Activated naive CD4-positive, alpha-beta T cell treated with anti-CD3 and anti-CD28 coated beads, Interleukin-2, amount 50 U/mL, for 16 hours (primary cell): ENCODE results near the gene NFATC1.

Experiments used
- DNase-seq: peaks from one replicate; pipeline ENCODE4 v3.0.0-alpha.2; 2020

Gene NFATC1

DNA sequence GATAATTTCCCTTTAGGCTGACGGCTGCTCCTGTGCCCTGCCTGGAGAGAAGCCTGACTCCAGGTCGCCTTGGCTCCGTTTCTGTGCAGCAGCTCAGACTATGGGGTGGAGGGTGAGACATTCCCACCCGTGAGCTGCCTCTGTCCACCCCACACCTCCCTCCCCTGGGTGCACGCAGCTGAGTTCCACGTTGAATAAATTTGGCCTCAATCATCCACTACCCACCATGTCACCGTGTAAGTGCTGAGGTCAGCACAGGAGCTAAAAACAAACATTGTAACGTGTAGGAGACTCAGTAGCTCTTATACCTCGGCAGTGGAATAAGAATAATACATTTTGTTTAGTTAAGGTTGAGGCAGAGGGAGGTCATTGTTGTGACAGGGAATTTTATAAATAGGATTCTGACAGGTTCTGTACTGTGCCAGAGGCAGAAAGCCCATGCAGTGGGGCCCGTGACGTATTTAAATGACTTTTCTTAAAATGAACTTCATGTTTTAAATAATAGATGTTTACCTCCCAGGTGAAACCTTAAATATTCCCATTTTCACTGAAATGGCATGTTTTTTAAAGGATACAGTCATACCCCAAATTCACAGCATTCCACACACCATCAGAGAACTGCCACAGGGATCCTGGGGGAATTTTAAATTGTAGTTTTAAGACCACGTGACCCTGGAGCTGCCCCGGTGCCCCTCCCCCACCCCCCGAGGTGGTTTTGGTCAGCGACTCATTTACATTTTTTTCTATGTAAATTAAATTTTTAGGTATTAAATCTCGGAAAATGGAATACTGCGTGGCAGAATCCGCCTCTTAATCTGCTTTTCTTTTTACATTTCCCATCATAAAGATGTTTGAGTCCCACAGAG is 50.2 kb downstream of the NFATC1 start:
- no peak for DNase-seq

- DNase-seq = no peak
These were observed 51.2 kb downstream of the NFATC1 start for GRCh38 chr18:79446931-79447330.

DNA sequence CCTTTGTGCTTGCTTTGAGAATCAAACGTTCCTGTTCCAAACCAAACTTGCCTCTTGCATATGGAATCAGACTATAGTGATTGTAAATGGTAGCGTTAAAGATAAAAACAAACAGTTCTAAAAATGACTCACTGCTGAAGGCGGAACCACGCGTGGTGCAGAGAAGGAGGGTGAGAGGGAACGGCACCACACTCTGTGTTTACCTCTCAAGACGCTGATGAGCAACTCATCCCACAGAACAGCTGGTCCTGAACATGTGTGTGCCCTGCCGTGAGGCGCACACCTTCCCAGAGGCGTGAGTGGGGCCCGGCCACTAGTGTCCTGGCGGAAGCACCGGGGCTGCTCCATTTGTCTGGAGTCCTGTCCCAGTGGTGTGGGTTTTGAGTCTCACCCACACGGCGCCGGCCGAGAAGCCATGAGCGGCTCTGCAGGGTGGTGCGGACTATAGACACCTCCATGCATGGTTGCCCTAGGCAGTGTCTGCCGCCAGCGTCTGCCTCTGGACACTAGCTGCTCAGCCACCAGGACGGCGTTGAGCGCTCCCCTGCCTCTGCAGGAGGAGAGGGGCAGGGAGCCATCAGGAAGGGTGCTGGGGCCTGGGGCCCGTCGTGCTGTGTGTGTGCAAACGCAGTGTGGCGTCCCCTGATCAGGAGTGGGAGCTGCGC is 52.1 kb downstream of the NFATC1 start:
- DNase-seq = no peak

GRCh38 chr18:79448621-79449020 is 52.9 kb downstream of the NFATC1 start:
- DNase-seq = no peak

GRCh38 chr18:79449551-79450288 is 54.0 kb downstream of the NFATC1 start:
- no peak for DNase-seq

DNA sequence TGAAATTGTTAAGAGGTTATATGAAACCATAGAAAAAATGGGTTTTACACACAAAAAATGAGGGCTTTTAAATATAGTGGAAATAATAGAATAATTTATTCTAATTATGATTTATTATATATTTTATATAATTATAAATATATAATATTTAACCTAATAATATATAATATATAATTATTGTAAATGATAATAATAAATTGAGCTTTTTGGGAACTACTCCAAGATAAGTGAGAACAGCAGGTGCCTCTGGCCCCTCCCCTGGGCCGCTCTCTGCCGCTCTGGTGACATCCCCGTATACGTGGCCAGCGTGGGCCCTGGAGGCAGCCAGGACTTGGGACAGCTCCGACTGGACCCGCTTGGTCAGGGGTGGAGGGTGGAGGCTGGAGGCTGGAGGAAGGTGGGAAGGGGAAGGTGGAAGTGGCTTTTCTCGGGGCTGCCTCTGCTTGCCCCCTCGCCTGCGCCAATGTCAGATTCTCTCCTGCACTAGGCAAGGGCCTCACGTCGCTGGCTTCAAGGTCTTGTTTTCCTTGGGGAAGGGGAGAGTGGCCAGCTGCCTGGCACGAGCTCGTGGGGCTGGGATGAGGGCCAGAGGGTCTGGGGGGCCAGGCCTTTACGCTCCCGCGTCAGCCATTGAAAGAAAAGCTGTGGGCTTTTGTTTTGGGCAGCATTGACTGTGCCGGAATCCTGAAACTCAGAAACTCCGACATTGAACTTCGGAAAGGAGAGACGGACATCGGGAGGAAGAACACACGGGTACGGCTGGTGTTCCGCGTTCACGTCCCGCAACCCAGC is 54.8 kb downstream of the NFATC1 start:
- no peak for DNase-seq

GRCh38 chr18:79451237-79452125 is 55.8 kb downstream of the NFATC1 start:
- no peak for DNase-seq

GRCh38 chr18:79452190-79452990 is 56.7 kb downstream of the NFATC1 start:
- no peak for DNase-seq

- DNase-seq = no peak
These were observed 57.4 kb downstream of the NFATC1 start for GRCh38 chr18:79452991-79453645.

DNA sequence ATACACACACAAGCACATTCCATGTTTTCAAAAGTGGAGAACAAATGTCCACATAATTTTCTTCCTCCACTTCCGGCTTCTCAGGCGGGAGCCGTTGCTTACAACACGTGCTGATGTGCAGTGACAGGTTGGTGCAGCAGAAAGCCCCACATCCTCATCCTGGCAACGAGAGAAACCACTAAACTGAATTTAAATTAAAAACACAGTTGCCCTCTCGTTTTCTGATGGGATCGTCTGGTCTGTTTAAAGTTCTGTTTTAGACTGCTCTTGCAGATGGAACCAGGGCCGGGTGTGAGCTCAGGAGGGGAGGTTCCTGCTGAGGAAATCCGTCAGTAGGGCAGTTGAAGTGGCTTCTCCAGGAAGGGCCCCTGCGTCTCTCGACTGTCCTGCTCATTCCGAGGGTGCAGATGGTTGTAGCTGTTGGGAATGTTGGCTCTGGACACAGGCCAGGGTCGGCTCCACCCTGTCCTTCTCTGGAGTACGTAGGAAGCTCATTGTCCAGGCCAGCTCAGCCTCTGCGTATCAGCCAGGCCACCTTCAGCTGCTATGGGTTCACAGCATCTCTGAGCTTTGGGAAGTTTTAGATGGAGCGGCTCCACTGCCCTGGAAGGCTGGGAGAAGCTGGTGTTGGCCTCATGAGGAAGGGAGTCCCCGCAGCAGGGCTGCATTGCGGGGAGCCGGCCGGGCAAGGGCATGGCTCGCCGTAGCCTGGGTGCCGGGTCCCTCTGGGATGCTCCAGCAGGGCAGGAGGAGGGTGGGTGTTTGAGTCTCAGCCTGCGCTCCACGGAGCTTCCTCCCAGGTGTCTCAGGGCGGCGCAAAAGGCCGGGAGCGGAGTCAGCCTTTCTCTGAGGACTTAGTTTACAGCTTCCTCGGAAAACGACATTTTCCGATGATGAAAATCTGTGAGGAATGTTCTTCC is 58.3 kb downstream of the NFATC1 start:
- no peak for DNase-seq

- DNase-seq = no peak
These were observed 59.5 kb downstream of the NFATC1 start for GRCh38 chr18:79455261-79455660.

DNA sequence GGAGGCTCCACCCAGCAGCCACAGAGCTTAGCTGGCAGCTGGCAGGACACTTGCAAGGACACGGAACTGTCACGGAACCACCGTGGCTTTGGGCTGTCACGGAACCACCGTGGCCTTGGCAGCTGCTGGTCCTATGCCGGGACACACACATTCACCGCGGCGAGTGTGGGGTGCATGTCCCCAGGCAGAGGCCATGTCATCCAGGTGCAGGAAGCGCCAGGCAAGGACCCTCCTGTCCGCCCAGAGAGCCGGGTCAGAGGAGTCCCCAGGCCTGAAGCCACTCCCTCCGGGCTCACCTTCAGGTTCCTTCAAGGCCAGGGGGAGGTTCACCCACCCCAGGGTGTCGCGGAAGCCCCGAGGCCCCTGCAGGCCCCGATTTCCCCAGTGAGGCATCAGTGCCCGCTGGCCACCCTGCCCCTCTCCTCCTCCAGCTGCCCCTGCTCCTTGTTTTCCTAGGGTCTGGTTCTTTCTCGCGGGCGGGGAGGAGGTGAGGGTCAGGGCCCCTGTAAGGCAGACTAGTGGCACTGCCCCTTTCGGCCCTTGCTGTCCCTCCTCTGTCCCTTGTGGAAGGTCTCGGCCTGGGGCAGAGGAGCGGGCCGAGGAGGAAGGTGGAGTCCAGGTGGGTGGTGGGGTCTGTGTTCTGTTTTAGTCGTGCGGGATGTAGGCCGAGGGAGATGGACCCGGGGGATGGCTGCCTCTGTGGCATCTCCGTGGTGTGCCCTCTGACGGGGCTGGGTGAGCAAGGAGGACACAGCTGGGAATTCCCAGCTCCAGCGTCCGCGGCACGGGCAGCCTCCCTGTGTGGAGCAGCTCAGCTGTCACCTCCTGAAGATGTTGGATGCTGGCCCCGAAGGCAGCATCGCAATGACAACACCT is 60.6 kb downstream of the NFATC1 start:
- no peak for DNase-seq

DNA sequence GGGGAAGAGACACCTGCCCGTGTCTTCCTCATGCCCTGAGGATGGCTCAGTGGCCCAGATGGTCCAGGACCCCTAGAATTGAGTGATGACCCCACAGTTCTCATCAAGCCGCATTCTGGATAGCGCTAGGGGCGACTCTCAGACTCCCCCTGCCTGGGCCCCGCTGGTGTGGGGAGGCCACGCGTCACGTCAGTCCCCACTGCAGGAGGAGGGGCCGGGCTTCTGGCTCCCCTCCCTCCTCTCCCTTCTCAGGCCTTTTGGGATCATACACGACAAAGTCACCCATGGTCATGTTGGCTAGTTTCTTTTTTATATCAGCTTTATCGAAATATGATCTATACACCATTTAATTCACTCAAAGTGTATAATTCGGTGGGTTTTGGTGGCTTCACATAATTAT is 61.5 kb downstream of the NFATC1 start:
- DNase-seq = no peak

- no peak for DNase-seq
These were observed 61.9 kb downstream of the NFATC1 start for GRCh38 chr18:79457652-79458051.

- no peak for DNase-seq
These were observed 62.6 kb downstream of the NFATC1 start for GRCh38 chr18:79458131-79458838.

DNA sequence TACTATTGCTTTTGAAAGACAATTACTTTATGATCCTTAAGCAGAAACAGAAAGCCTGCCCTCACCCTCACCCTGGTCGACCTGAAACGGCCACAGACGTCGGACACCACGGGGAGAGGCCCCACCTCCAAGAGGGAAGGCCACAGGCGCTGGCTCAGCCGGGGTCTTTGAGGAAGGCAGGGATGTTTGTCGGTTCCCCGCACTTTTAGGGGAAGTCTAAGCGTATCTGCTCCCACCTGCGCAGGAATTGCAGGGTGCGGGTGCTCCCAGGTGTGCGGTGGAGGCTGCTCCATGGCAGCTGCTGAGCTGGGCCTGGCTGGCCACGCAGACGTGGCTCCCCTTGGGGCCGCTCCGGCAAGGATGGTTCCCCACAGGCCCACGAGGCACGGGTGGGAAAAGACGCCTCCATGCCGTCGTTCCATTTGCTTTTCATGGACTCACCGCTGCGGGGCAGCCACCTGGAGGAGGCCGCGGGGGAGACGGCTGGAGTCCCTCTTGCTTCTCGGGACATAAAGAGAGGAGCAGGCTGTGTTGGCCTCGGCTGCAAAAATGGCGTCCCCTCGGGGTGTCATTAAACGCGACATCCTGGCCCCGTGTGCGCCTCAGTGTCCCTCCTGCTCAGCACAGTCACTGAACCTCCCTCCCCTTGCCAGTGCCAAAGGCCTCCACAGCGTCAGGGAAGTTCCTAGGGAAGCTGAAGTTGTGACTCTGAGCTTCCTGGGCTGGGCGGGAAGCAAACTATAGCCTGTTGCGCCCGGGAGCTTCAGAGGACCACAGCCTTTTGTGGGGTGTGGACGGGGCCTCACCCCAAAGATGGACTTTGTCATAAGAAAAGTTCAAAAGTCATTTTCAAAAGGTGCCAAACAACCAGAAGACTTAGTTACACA is 63.4 kb downstream of the NFATC1 start:
- no peak for DNase-seq
